Islet precursor cell (in vitro differentiated cells): Measurements from ENCODE around the gene GTF2B.
"Not testable (repeated sequence)": the region's sequence is repeated elsewhere in the genome, so short reads cannot be mapped to it uniquely, and the experiment has no call there.

Experiments
- DNase-seq: peaks from one replicate; pipeline ENCODE4 v3.0.0-alpha.2; 2018

GTF2B gene

GRCh38 chr1:88880717-88881116 lies 10.7 kb downstream of the GTF2B start:
- not testable (repeated sequence) for DNase-seq

DNA sequence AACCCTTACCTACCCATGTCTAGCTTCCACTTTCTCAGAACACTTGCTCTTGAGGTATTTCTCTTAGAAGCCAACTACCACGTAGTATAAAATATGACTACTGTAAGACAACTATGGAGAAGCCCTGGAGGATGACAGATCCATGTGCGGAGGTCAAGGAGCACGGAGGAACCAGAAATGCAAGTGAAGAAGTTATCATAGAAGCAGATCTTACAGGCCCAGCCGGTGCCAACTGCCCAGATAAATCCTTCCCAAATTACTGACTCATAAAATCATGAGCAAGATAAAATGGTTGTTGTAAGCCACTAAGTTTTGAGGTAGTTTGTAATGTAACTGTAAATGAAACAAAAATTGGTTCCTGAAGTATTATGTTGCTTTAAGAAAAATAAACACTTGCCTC lies 12.6 kb downstream of the GTF2B start:
- DNase-seq, result no peak

DNA sequence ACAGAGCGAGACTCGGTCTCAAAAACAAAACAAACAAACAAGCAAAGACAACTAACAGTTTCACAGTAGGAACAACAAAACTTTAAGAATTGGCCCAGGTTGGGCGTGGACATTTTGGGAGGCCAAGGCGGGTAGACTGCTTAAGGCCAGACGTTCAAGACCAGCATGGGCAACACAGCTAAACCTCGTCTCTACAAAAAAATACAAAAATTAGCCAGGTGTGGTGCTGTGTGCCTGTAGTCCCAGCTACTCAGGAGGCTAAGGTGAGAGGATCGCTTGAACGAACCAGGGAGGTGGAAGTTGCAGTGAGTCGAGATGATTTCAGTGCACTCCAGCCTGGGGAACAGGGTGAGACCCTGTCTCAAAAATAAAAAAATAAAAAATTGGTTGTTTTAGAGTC lies 13.5 kb downstream of the GTF2B start:
- DNase-seq, result no peak

DNA sequence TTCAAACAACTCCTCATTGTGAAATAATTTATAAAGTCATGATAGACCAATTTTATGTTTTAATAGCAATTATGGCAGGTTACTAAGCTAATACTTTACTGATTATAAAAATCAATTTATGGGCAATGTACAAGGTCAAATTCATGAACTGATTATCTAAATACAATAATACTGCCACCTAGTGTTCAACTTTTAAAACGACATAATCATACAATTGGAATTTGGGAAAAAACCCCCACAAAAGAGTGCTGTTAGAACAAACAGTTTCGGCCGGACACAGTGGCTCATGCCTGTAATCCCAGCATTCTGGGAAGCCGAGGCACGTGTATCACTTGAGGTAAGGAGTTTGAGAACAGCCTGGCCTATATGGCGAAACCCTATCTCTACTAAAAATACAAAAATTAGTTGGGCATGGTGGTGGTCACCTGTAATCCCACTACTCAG lies 14.0 kb downstream of the GTF2B start:
- no peak for DNase-seq

DNA sequence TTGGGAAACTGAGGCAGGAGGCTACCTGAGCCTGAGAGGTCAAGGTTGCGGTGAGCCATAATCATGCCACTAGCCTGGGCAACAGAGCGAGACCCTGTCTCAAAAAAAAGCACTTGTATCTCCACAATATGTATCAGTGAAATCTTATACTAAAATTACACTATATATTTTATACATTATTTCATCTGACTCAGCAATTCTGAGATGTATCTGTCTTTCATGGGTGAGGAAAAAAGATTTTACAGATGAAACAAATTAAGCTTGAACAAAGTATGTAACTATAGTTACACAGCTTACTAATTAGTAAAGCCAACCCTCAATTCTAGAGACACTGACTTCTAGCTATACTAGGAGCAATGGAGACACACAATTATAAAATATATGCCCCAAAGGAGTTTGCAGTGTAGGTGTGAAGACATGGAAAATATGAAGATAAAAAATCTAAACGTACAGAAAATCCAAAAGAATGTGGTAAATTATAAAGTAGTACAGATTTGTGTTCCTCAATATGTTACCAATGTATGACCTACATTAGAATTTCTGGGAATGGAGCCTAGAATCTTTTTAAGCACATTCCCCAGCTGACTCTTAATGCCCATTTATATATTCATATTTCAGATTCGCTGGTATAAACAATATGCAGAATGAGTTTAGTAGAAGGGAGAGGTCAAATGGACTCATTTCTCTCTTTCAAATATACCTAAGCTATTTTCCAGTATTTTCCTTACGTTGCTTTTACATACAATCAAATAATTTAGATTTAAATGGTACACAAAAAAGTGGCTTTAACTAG lies 14.6 kb downstream of the GTF2B start:
- no peak for DNase-seq

GRCh38 chr1:88875595-88875994 lies 15.8 kb downstream of the GTF2B start:
- no peak for DNase-seq

DNA sequence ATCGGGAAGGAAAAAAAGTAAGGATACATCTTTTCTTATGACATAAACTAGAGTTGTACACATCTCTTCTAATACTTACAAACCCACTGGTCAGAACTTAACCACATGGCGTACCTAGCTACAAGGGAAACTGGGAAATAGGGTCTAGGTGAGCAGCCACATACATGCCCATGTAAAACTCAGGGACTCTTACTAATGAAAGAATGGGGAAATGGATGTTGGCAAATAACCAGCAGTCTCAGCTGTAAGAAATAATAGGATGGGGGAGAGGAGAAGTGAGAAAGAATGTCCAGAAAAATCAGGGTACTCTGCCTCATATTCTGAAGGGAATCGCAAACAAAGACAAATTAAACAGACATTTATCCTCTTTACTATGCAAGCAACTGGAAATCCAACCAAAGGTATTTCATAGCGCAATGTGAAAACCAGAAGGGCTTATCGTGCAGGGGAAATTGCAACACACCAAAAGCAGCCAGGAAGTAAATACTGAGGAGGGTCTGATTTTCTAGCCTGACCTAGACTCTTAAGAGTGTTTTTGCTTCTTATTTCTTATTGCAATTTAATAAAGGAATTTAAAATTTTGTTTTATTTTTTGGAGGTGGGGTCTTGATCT lies 17.5 kb downstream of the GTF2B start:
- no peak for DNase-seq

- DNase-seq, result not testable (repeated sequence)
These were observed 21.7 kb downstream of the GTF2B start for GRCh38 chr1:88869644-88870043.

DNA sequence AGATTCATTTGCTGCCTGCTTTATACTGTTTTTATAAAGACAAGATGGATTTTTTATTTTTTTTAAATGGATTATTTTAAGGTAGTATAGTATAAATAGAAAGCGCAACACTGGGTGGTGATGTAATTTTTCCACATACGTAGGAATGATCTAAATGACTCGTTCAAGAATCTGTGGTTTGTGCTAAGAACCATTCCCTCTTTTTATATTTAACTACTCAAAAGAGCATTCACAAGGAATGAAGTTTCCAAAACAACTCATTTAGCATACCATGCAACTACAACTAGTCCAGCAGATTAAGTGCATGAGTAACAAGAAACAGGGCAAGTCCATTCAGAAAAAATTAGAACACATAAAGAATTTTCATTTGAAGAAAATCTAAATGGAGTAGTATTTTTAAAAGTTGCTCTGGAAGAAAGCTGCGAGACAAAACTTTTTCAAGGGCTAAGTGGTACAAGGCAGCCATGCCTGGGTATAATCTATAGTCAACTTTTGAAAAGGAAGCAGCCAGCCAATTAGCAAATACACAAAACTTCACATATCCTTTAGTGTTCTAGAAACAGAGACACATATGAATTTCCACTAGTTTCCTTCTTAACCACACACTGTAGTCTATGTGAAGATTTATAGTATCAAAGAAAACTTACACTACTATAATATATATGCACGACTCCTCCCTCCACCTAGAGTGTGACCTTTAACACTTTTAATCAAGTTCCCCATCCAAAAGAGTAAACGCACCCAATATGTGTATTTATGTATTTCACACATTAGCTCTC lies 23.4 kb downstream of the GTF2B start:
- no peak for DNase-seq

DNA sequence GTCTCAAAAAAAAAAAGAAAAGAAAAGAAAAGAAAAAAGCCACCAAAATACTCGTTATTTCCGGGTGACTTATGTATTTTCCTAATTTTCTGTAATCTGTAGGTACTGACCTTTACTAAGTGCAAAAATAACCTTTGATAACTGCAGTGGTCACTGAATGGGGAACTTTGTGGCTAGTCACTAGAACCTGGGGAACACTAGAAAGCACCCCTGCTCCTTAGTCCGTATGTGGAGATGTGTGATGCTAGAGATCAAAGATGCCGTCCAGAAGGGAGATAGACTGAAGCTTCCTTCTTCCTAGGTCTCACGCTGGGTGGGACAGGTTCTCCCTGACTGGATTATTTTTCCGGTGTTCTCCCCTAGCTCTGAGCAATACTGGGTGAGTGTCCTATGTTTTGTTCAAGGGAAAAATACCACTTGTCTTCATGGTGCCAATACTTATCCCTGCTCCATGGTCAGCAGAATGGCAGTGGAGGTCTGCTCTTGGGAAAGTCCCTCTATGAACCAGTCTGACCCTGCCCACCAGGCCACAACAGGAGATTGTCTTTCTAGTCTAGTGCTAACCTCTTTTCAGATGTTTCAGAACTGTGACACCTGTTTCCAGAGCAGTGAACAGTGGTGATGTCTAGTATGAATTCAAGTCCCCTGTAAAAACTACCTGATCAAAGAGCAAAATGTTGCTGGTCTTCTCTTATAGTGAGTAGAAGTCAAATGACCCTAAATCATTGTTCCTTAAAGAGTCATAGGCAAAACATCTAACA lies 39.9 kb downstream of the GTF2B start:
- DNase-seq, result no peak

GRCh38 chr1:88847643-88848042 lies 43.7 kb downstream of the GTF2B start:
- peak; percentile 53 for DNase-seq

- DNase-seq, result no peak
These were observed 65.6 kb downstream of the GTF2B start for GRCh38 chr1:88825721-88826120.

- DNase-seq, result not testable (repeated sequence)
These were observed 71.7 kb downstream of the GTF2B start for GRCh38 chr1:88819642-88820041.

- no peak for DNase-seq
These were observed 77.9 kb downstream of the GTF2B start for GRCh38 chr1:88813471-88813870.

DNA sequence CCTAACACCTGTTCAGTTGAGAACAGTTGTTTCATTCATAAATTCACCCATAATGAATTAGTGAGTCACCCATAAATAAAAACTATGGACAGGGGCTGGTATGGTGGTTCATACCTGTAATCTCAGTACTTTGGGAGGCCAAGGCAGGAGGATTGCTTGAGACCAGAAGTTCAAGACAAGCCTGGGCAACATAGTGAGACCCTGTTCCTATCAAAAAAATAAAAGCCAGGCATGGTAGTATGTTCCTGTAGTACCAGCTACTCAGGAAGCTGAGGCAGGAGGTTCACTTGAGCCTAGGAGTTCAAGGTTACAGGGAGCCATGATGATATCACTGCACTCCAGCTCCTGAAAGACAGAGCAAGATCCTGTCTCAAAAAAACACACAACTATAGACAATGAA lies 79.0 kb downstream of the GTF2B start:
- DNase-seq, result no peak

DNA sequence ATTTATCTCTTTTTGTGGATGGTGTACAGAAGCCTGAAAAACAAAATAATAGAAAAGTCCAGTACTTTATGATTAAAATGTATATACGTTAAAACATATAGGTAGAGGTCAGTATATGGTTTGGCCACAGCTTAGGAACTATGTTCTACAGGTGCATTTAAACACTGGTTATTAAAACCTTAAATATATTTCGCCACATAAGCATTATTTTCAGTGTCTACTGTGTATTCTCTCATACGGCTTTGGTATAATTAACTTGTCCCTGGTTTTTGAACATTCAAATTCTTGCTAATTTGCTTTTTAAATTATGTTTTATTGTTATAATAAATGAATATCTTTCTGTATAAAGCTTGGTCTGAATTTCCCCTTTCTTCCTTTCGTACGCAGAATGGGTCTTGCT lies 87.9 kb downstream of the GTF2B start:
- DNase-seq, result no peak

- no peak for DNase-seq
These were observed 88.4 kb downstream of the GTF2B start for GRCh38 chr1:88802950-88803349.
